ENCODE results near the gene RNF31. TPM values are rescaled to one million over a fixed set of nuclear protein-coding genes. Genes with fewer than 3 reads are reported as not detected.

RNF31 gene
- total RNA-seq, 4 donors from 2014 or later = 21.7 to 33.3 (median 26.8) TPM

GRCh38 chr14:24117179-24117578, 30.1 kb upstream of the RNF31 start:
- Histone ChIP-seq H3K27me3 (no peaks in the 10 kb centered on the region), H3K9me3 (no peaks in the 10 kb centered on the region), H3K36me3 (peaks cover 27 to 56% (median 53%) of the 10 kb centered on the region in 4 donors), H3K27ac (replicated peaks in 1 of 4) (no peak overlapping the region), H3K4me1 (peaks cover 20 to 23% (median 21%) of the 10 kb centered on the region in 4 donors), H3K4me3 (no peak overlapping the region)
- TF ChIP-seq EP300 (IDR thresholded peaks at IDR 0.05) (no peak), CTCF (IDR thresholded peaks at IDR 0.05) (no peak), POLR2A (IDR thresholded peaks at IDR 0.05; ENCODE audit: low read depth) (no peak), POLR2AphosphoS5 (IDR thresholded peaks at IDR 0.05) (no peak)
- intact Hi-C loops (cut with DNase I) = no loop called here
- 89% methylated on average over 3 of the region's 6 CpGs for WGBS
- no peak for DNase-seq (ENCODE audit: extremely low spot score)

- Histone ChIP-seq H3K36me3 (peaks cover 32 to 77% (median 75%) of the 10 kb centered on the region in 4 donors), H3K9me3 (no peaks in the 10 kb centered on the region), H3K4me1 (peaks cover 14 to 18% (median 16%) of the 10 kb centered on the region in 4 donors), H3K27ac (replicated peaks in 1 of 4) (no peak overlapping the region), H3K27me3 (no peaks in the 10 kb centered on the region), H3K4me3 (no peak overlapping the region)
- intact Hi-C loops (cut with DNase I) = no loop called here
- over 99% methylated on average over 6 of the region's 6 CpGs for whole genome bisulfite sequencing
- TF ChIP-seq EP300 (IDR thresholded peaks at IDR 0.05) = no peak
- TF ChIP-seq CTCF (IDR thresholded peaks at IDR 0.05) = no peak
- TF ChIP-seq POLR2AphosphoS5 (IDR thresholded peaks at IDR 0.05) = no peak
- DNase-seq (ENCODE audit: extremely low spot score) = no peak
Observed at GRCh38 chr14:24119691-24120090, 27.6 kb upstream of the RNF31 start.

- peaks cover 5 to 8% (median 7%) of the 10 kb centered on the region in 4 donors for H3K4me1 ChIP-seq
- no peak overlapping the region for H3K27ac ChIP-seq (replicated peaks in 1 of 4)
- intact Hi-C loops (cut with DNase I) = no loop called here
- H3K36me3 ChIP-seq = peaks cover 32 to 78% (median 75%) of the 10 kb centered on the region in 4 donors
- no peaks in the 10 kb centered on the region for H3K27me3 ChIP-seq
- WGBS = over 99% methylated on average over 8 of the region's 8 CpGs
- no peaks in the 10 kb centered on the region for H3K9me3 ChIP-seq
- TF ChIP-seq EP300 (IDR thresholded peaks at IDR 0.05) (no peak), POLR2AphosphoS5 (IDR thresholded peaks at IDR 0.05) (no peak), CTCF (IDR thresholded peaks at IDR 0.05) (no peak), POLR2A (IDR thresholded peaks at IDR 0.05; ENCODE audit: low read depth) (no peak)
- no peak for DNase-seq (ENCODE audit: extremely low spot score)
- no peak overlapping the region for H3K4me3 ChIP-seq
Observed at GRCh38 chr14:24121210-24121609, 26.1 kb upstream of the RNF31 start.

GRCh38 chr14:24122416-24122815, 24.9 kb upstream of the RNF31 start:
- Histone ChIP-seq H3K27me3 (no peaks in the 10 kb centered on the region), H3K9me3 (no peaks in the 10 kb centered on the region), H3K36me3 (peaks cover 32 to 74% (median 67%) of the 10 kb centered on the region in 4 donors), H3K4me3 (no peak overlapping the region), H3K27ac (replicated peaks in 1 of 4) (no peak overlapping the region), H3K4me1 (no peaks in the 10 kb centered on the region)
- TF ChIP-seq POLR2AphosphoS5 (IDR thresholded peaks at IDR 0.05) (no peak), CTCF (IDR thresholded peaks at IDR 0.05) (no peak), EP300 (IDR thresholded peaks at IDR 0.05) (no peak)
- no peak for DNase-seq (ENCODE audit: extremely low spot score)
- intact Hi-C loops (cut with DNase I) = no loop called here
- 98% methylated on average over 4 of the region's 4 CpGs for WGBS

- no peak for TF ChIP-seq POLR2A (IDR thresholded peaks at IDR 0.05; ENCODE audit: low read depth)
- TF ChIP-seq POLR2AphosphoS5 (IDR thresholded peaks at IDR 0.05) = no peak
- no peak for TF ChIP-seq EP300 (IDR thresholded peaks at IDR 0.05)
- TF ChIP-seq CTCF (IDR thresholded peaks at IDR 0.05) = no peak
- intact Hi-C loops (cut with DNase I) = no loop called here
- peaks cover 30 to 69% (median 62%) of the 10 kb centered on the region in 4 donors for H3K36me3 ChIP-seq
- DNase-seq (ENCODE audit: extremely low spot score) = no peak
- no peak overlapping the region for H3K4me3 ChIP-seq
- no peak overlapping the region for H3K27ac ChIP-seq (replicated peaks in 1 of 4)
- WGBS = 100% methylated on average over 1 of the region's 8 CpGs
- H3K4me1 ChIP-seq = no peaks in the 10 kb centered on the region
- no peaks in the 10 kb centered on the region for H3K27me3 ChIP-seq
- H3K9me3 ChIP-seq = no peaks in the 10 kb centered on the region
Observed at GRCh38 chr14:24122898-24123297, 24.4 kb upstream of the RNF31 start.

Measured in esophagus muscularis mucosa (tissue), 4 donors.